Suprapubic skin (tissue), 4 donors: ENCODE data around the gene FOXA3. TPM values are rescaled to one million over a fixed set of nuclear protein-coding genes. Genes with fewer than 3 reads are reported as not detected.

Experiments
- DNase-seq, 2 donors: peaks; one replicate each; pipeline ENCODE4 v3.0.0-alpha.2; 2019; ENCODE audit warnings: low spot score in 2 of 2
- H3K27ac ChIP-seq: fragments of 200-600 bp; sonication (generic); one replicate; pipeline ENCODE4 v1.5.1; 2019
- H3K27me3 ChIP-seq: fragments of 200-600 bp; sonication (generic); one replicate; pipeline ENCODE4 v1.5.1; 2019
- H3K36me3 ChIP-seq: fragments of 200-600 bp; sonication (generic); one replicate; pipeline ENCODE4 v1.5.1; 2019
- H3K4me1 ChIP-seq: fragments of 200-600 bp; sonication (generic); one replicate; pipeline ENCODE4 v1.5.1; 2019
- H3K4me3 ChIP-seq: fragments of 200-600 bp; sonication (generic); one replicate; pipeline ENCODE4 v1.5.1; 2019; ENCODE audit warnings: mild to moderate bottlenecking
- H3K9me3 ChIP-seq: fragments of 200-600 bp; sonication (generic); one replicate; pipeline ENCODE4 v1.5.1; 2019
- EP300 ChIP-seq: sonication (generic); formaldehyde crosslinking; IDR thresholded peaks from one replicate; pipeline ENCODE4 v1.6.1; 2017; ENCODE audit warnings: antibody characterized with exemption
- POLR2A ChIP-seq, 2 donors: fragments of 450-650 bp; IDR thresholded peaks; one replicate each; pipeline ENCODE4 v1.6.1; 2017; ENCODE audit warnings: antibody characterized with exemption in 2 of 2, mild to moderate bottlenecking in 2 of 2, moderate library complexity in 2 of 2
- POLR2AphosphoS5 ChIP-seq, 3 donors: sonication (generic); formaldehyde crosslinking; IDR thresholded peaks; one replicate each; pipeline ENCODE4 v1.6.1; 2017; ENCODE audit warnings: antibody characterized with exemption in 3 of 3
- WGBS: methylation state at CpG from one replicate; pipeline ENCODE4 v1.1.5; 2018; 5-methylcytosine and 5-hydroxymethylcytosine counted together
- total RNA-seq, 4 donors: library from RNA; depleted of rRNA; stranded (reverse); fragments of >200 nt; gene quantifications; one replicate each; pipeline ENCODE4 v1.1.0, GENCODE V29; 2016
- TF ChIP-seq, protein P1 (sequence below), 2 donors: fragments of 200-600 bp in 1 of 2; fragments of 450-650 bp in 1 of 2; sonication (generic) in 1 of 2; IDR thresholded peaks; one replicate each; pipeline ENCODE4 v1.5.1; 2016 to 2019; ENCODE audit warnings: antibody characterized with exemption in 2 of 2, mild to moderate bottlenecking in 1 of 2, moderate library complexity in 1 of 2

FOXA3 gene
- total RNA-seq = under 1 TPM in 1 of 4 donors, not detected in 3; 0.30 TPM

DNA sequence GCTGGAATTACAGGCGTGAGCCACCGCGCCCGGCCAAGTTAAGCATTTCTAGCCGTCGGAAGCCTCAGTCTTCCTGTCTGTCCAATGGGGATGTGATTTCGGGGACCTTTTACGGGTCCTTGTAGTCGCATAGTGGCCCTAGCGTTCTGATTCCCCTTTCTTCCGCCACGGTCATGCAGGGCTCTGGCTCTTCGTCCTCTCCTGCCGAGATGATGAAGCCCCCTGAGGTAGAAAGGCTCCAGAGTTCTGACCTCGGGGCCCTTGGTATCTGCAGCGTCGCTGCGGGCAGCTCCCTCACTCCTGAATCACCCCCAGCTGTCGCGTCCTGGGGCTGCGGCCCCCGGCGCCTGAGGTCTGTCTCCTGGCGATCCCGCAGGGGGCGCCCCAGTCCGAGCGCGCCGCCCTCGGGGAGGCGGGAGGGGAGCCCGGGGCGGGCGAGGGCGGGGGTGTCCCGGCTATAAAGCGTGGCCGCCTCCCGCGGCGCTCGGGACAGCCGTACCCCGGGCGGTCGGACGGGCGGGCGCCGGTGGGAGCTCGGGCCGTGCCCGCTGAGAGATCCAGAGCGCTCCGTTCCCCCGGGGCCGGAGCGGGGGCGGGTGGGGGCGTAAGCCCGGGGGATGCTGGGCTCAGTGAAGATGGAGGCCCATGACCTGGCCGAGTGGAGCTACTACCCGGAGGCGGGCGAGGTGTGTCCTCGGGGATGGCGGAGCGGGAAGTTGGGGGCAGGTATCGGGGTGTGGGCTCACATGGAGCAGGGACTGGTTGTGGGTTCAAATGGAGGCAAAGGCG lies at the start of gene FOXA3:
FOXA3 (plus strand) TSS at position 487 of the 789 bp plus-strand sequence; CDS start at position 618, 131 bp downstream.
- H3K4me3 ChIP-seq = peak within 1 kb of the TSS; percentile 73
- H3K9me3 ChIP-seq = no peaks in the 10 kb centered on the region
- DNase-seq = no peak
- peaks cover 26% of the 10 kb centered on the region for H3K4me1 ChIP-seq
- WGBS = 2% methylated on average over 19 of the region's 71 CpGs
- no peak for TF ChIP-seq POLR2AphosphoS5 (IDR thresholded peaks at IDR 0.05)
- TF ChIP-seq, protein P1, sequence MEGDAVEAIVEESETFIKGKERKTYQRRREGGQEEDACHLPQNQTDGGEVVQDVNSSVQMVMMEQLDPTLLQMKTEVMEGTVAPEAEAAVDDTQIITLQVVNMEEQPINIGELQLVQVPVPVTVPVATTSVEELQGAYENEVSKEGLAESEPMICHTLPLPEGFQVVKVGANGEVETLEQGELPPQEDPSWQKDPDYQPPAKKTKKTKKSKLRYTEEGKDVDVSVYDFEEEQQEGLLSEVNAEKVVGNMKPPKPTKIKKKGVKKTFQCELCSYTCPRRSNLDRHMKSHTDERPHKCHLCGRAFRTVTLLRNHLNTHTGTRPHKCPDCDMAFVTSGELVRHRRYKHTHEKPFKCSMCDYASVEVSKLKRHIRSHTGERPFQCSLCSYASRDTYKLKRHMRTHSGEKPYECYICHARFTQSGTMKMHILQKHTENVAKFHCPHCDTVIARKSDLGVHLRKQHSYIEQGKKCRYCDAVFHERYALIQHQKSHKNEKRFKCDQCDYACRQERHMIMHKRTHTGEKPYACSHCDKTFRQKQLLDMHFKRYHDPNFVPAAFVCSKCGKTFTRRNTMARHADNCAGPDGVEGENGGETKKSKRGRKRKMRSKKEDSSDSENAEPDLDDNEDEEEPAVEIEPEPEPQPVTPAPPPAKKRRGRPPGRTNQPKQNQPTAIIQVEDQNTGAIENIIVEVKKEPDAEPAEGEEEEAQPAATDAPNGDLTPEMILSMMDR (IDR thresholded peaks at IDR 0.05) = peak; percentile 12 to 59
- H3K27ac ChIP-seq = no peak within 1 kb of the TSS
- peaks cover 9% of the 10 kb centered on the region for H3K27me3 ChIP-seq
- H3K36me3 ChIP-seq = no peaks in the 10 kb centered on the region

DNA sequence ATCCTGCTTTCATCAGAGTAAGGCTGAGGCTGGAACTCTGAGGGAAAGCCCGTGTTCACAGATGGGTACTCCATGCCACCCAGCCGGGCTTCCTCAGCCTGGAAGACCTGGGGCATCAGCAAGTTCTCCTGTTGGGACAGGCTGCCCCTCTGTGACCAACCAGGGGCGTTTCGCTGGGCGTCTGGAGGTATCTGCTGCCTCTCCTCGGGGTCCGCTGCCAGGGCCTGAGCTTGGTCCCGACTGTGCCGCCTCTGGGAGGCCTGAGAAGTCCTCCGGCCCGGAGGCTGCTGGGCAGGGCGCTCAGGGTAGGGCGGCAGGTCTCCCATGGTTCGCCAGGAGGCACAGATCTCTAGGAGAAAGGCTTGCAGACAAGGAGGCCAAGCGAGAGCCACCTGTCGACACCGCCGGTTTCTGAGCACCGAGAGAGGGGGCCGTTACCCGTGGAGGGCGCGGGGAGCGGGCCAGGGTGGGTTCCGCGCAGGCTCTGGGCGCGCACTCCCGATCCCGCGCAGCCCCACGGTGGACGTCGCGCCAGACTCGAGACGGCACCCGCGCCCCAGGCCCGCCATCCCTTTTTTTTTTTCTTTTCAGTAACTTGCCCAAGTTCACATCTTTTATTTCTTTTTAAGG lies 49.2 kb upstream of the FOXA3 start, which contains the start of gene RSPH6A:
RSPH6A (minus strand) TSS at position 458 of the 630 bp plus-strand sequence; CDS start at position 326, 132 bp downstream.
- DNase-seq = no peak
- Histone ChIP-seq H3K27ac (no peak within 1 kb of the TSS), H3K4me1 (peaks cover 3% of the 10 kb centered on the region), H3K9me3 (no peaks in the 10 kb centered on the region), H3K27me3 (no peaks in the 10 kb centered on the region), H3K36me3 (peaks cover 21% of the 10 kb centered on the region), H3K4me3 (peak within 1 kb of the TSS; percentile 40)
- TF ChIP-seq EP300 = no peak
- WGBS = 54% methylated on average over 32 of the region's 40 CpGs

DNA sequence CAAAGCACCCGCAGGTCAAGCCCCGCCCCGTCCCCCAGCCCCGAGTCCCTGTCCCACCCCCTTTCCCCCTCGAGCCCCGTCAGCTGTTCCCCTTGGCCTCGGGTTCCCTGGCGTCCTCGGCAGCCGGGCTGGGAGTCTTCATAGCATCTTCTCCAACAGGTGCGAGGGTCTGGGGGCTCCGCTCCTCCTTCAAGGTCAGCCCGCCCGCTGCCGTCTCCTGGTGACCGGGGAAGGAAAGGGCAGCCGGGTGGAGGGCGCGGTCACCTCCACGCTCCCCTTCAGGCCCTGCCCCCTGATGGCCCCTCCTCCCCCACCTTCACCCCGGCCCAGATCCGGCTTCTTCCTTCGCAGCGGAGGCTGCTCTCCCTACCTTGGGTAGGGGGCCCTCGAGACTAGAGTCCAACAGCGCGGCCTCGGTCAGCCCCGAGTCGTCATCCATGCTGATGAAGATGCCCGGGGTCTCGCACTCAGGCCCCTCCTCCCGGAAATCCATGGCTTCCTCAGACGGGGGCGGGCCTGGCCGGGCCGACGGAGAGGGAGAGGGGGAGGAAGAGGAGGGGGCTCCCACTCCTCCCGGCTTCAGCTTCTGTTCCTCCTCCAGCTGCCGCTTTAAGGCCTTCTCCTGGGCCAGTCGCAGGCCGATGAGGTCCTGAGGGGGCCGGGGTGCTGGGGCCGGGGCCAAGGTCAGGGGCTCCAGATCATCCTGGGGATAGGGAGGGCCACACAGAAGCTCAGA lies 48.5 kb upstream of the FOXA3 start:
- Histone ChIP-seq H3K36me3 (peaks cover 28% of the 10 kb centered on the region), H3K4me3 (peak overlapping the region; percentile 40), H3K27ac (no peak overlapping the region), H3K27me3 (no peaks in the 10 kb centered on the region), H3K4me1 (peaks cover 3% of the 10 kb centered on the region), H3K9me3 (no peaks in the 10 kb centered on the region)
- no peak for DNase-seq
- 33% methylated on average over 38 of the region's 44 CpGs for WGBS
- TF ChIP-seq EP300 (no peak), POLR2A (IDR thresholded peaks at IDR 0.05) (no peak), POLR2AphosphoS5 (IDR thresholded peaks at IDR 0.05) (no peak)
- TF ChIP-seq, protein P1 (IDR thresholded peaks at IDR 0.05) = no peak

DNA sequence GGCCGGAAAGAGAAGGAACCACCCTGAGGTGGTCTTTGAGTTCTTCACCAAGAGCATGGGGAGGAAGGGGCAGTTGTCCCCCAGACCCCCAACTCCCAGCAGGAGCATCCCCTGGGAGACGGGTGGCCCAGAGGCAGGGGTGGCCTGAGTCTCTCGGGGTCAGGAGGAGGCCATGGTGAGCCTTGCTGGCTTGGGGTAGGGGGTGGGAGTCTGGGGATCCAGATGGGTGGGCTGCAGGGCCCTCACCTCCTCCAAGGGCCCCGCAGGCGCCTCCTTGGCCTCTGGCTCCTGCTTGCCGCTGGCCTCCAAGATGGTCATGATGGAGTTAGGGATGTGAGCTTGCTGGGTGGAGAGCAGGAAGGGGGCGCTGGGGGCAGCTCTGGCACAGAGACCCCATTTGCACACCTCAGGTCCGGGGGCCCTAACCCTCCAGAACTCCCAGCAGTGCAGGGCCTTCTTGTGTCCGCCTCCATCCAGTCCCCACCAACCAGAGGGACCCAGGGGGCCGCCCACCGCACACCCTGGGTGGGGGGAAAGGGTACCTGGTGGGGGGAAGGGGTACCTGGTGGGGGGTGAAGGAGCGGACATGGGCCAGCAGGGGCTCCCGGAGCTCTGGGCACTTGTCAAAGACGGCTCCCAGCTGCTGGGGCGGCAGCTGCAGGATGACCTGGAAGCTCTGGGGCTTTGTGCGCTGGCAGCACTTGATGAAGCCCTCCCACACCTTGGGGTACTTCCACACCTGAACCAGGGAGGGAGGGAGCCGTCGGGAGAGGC lies 47.7 kb upstream of the FOXA3 start:
- Histone ChIP-seq H3K36me3 (peaks cover 36% of the 10 kb centered on the region), H3K4me3 (no peak overlapping the region), H3K4me1 (peaks cover 3% of the 10 kb centered on the region), H3K27ac (no peak overlapping the region), H3K27me3 (no peaks in the 10 kb centered on the region), H3K9me3 (no peaks in the 10 kb centered on the region)
- TF ChIP-seq EP300 (no peak), POLR2A (IDR thresholded peaks at IDR 0.05) (no peak), POLR2AphosphoS5 (IDR thresholded peaks at IDR 0.05) (no peak)
- TF ChIP-seq, protein P1 (IDR thresholded peaks at IDR 0.05) = no peak
- DNase-seq = no peak
- WGBS = 54% methylated on average over 9 of the region's 18 CpGs

DNA sequence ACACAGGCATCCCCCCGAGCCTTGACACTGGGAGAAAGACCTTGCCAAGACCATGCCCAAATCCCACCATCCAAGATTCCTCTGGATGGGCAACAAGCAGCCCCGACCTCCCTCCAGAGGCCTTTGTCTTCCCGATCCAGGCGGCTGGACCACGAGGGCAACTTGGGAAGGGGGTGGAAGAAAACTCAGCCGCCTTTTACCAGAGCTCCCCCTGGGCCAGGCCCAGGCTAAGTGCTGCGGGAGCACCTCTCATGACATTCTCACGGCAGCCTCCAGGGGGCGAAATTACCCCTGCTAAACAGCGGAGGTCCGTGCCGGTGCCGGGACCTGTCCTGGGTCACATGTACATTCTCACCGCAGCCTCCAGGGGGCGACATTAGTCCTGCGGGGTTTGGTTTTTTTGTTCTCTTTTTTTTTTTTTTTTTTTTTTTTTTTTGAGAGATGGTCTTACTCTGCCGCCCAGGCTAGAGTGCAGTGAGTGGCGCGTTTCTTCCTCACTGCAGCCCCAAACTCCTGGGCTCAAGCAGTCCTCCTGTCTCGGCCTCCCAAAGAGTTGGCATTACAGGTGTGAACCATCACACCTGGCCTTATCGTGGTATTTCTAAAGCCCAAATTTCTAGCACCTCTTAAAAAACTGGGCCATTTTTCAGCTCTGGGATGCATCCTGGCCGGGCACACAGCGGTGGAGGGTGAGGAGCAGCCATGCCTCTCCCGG lies 47.0 kb upstream of the FOXA3 start:
- Histone ChIP-seq H3K36me3 (peaks cover 41% of the 10 kb centered on the region), H3K4me1 (peaks cover 3% of the 10 kb centered on the region), H3K4me3 (no peak overlapping the region), H3K27ac (no peak overlapping the region), H3K27me3 (no peaks in the 10 kb centered on the region), H3K9me3 (no peaks in the 10 kb centered on the region)
- TF ChIP-seq POLR2A (IDR thresholded peaks at IDR 0.05) = no peak
- TF ChIP-seq, protein P1 (IDR thresholded peaks at IDR 0.05) = peak; percentile 94 to 95
- DNase-seq = peak; percentile 95 to 97
- WGBS = 20% methylated on average over 23 of the region's 24 CpGs
